Smooth muscle cell (in vitro differentiated cells): ENCODE measurements around the gene METTL13. TPM values are rescaled to one million over a fixed set of nuclear protein-coding genes. Genes with fewer than 3 reads are reported as not detected.

Experiments
- DNase-seq: peaks from one replicate; lab custom pipeline; 2025; ENCODE audit not compliant: unreplicated experiment; lab: John Stamatoyannopoulos, UW
- H2AFZ ChIP-seq: fragments of 200-600 bp; sonication (generic); 2 replicates; pipeline ENCODE4 v1.6.0; 2016; ENCODE audit warnings: antibody characterized with exemption, low read depth, mild to moderate bottlenecking
- H3F3A ChIP-seq: fragments of 200-600 bp; sonication (generic); 2 replicates; pipeline ENCODE4 v1.6.0; 2017; ENCODE audit warnings: antibody characterized with exemption, low read depth
- H3K27ac ChIP-seq: fragments of 200-600 bp; sonication (generic); 2 replicates; pipeline ENCODE4 v1.5.1; 2016; ENCODE audit warnings: low read depth, mild to moderate bottlenecking
- H3K27me3 ChIP-seq: fragments of 200-600 bp; sonication (generic); 2 replicates; pipeline ENCODE4 v1.6.1; 2016; ENCODE audit warnings: low read depth, mild to moderate bottlenecking
- H3K36me3 ChIP-seq: fragments of 200-600 bp; sonication (generic); 2 replicates; pipeline ENCODE4 v1.5.1; 2016; ENCODE audit warnings: low read depth
- H3K4me1 ChIP-seq: fragments of 200-600 bp; sonication (generic); 2 replicates; pipeline ENCODE4 v1.5.1; 2016; ENCODE audit warnings: low read depth
- H3K4me2 ChIP-seq: fragments of 200-600 bp; sonication (generic); 2 replicates; pipeline ENCODE4 v1.6.0; 2016; ENCODE audit warnings: mild to moderate bottlenecking
- H3K4me3 ChIP-seq: fragments of 200-600 bp; sonication (generic); 2 replicates; pipeline ENCODE4 v1.5.1; 2016; ENCODE audit warnings: mild to moderate bottlenecking
- H3K79me2 ChIP-seq: fragments of 200-600 bp; sonication (generic); 2 replicates; pipeline ENCODE4 v1.6.0; 2016; ENCODE audit warnings: low read depth, mild to moderate bottlenecking
- H3K9ac ChIP-seq: fragments of 200-600 bp; sonication (generic); 2 replicates; pipeline ENCODE4 v1.6.0; 2016; ENCODE audit warnings: low read depth
- H3K9me3 ChIP-seq: fragments of 200-600 bp; sonication (generic); replicated peaks from 2 replicates; pipeline ENCODE4 v1.5.1; 2016; ENCODE audit warnings: low read depth
- H4K20me1 ChIP-seq: fragments of 200-600 bp; sonication (generic); 2 replicates; pipeline ENCODE4 v1.6.0; 2016; ENCODE audit warnings: low read depth
- CTCF ChIP-seq: fragments of 200-600 bp; sonication (generic); IDR thresholded peaks from 2 replicates; pipeline ENCODE4 v1.5.1; 2017; ENCODE audit warnings: borderline replicate concordance, mild to moderate bottlenecking, antibody characterized with exemption; ENCODE audit not compliant: insufficient read depth, poor library complexity, severe bottlenecking
- WGBS: methylation state at CpG from one replicate; pipeline ENCODE4 v1.1.7; 2016; ENCODE audit warnings: low lambda C conversion rate; 5-methylcytosine and 5-hydroxymethylcytosine counted together
- polyA plus RNA-seq: library from polyadenylated mRNA; unstranded; fragments of >200 nt; fragmentation: Nextera tagmentation; extraction: Ambion mirVana; gene quantifications from 2 replicates; pipeline ENCODE4 v1.2.1, GENCODE V29; 2016
- total RNA-seq: library from RNA; depleted of rRNA; stranded (reverse); fragments of >200 nt; gene quantifications from 2 replicates; pipeline ENCODE4 v1.2.3, GENCODE V29; 2014

The METTL13 gene
- total and polyA plus RNA-seq, 2 experiments from 2014 or later = 17.5 to 19.2 TPM

GRCh38 chr1:171841050-171841910 lies 59.8 kb downstream of the METTL13 start, which contains the start of gene DNM3:
DNM3 (plus strand) TSS chr1:171841498; CDS start chr1:171841657, 159 bp downstream.
- under 1% methylated on average over 75 of the region's 85 CpGs for WGBS
- Histone ChIP-seq H2AFZ (peak within 1 kb of the TSS; percentile 97), H3K4me3 (peak within 1 kb of the TSS; percentile 82), H3F3A (no peaks in the 10 kb centered on the region), H3K4me1 (peaks cover 3% of the 10 kb centered on the region), H3K9ac (peak within 1 kb of the TSS; percentile 55), H3K79me2 (no peaks in the 10 kb centered on the region), H3K27ac (peak within 1 kb of the TSS; percentile 52), H3K9me3 (no peaks in the 10 kb centered on the region), H4K20me1 (no peaks in the 10 kb centered on the region), H3K36me3 (no peaks in the 10 kb centered on the region), H3K4me2 (peak within 1 kb of the TSS; percentile 89), H3K27me3 (peaks cover 14% of the 10 kb centered on the region)
- peak; percentile 74 for DNase-seq
- no peak for TF ChIP-seq CTCF

DNA sequence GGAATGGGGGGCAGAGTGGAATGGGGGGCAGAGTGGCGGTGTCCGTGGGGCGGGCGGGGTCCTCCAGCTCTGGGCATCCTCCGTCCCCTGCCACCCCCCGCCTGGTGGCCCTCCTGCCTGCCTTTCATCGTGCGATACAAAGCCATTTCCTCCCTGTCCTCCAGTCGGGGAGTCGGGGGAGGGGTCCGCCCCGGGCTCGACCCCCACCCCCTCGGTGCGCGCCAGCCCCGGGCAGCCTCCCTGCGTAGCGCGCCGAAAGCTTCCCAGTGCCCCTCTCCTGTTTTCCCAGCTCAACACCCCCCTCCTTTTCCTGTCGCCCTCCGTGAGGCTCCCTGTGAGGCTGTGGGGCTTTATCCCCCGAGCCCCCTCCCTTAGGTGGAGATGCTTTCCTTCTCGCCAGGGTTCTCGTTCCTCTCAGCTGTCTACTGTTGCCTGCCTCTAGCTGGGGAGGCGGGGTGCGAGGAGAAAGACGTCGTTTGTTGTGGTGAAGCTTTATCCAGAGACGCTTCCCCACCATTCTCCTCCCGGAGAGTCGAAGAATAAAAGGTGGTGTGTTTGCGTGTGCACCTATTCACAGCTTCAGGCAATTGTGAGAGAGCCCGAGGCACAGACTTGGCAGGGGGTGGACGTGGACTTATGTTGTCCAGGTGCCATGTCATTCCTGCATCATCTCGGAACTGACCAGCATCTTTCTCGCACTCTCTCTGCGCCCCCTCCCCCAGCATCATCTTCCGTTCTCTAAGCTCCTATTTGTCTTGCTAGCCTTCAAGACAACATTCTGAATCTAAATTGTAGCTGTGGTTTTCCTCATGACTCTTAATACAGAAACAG lies 60.7 kb downstream of the METTL13 start:
- Histone ChIP-seq H3K27me3 (peaks cover 14% of the 10 kb centered on the region), H3K4me1 (peaks cover 3% of the 10 kb centered on the region), H3K27ac (no peak overlapping the region), H3K4me3 (peak overlapping the region; percentile 82), H3K9ac (no peak overlapping the region), H3F3A (no peaks in the 10 kb centered on the region), H3K79me2 (no peaks in the 10 kb centered on the region), H4K20me1 (no peaks in the 10 kb centered on the region), H3K9me3 (no peaks in the 10 kb centered on the region), H3K36me3 (no peaks in the 10 kb centered on the region), H2AFZ (peak overlapping the region; percentile 97), H3K4me2 (peak overlapping the region; percentile 89)
- WGBS = 1% methylated on average over 30 of the region's 40 CpGs
- no peak for DNase-seq
- TF ChIP-seq CTCF = no peak

- H3K27me3 ChIP-seq = peaks cover 14% of the 10 kb centered on the region
- WGBS = 93% methylated on average over 2 of the region's 2 CpGs
- DNase-seq = no peak
- no peaks in the 10 kb centered on the region for H4K20me1 ChIP-seq
- H3K4me2 ChIP-seq = no peak overlapping the region
- H3K4me1 ChIP-seq = peaks cover 3% of the 10 kb centered on the region
- H3K36me3 ChIP-seq = no peaks in the 10 kb centered on the region
- no peak overlapping the region for H3K9ac ChIP-seq
- H3K4me3 ChIP-seq = no peak overlapping the region
- no peak for TF ChIP-seq CTCF
- no peaks in the 10 kb centered on the region for H3F3A ChIP-seq
- H3K27ac ChIP-seq = no peak overlapping the region
- H3K79me2 ChIP-seq = no peaks in the 10 kb centered on the region
- H3K9me3 ChIP-seq = no peaks in the 10 kb centered on the region
- no peak overlapping the region for H2AFZ ChIP-seq
Observed at GRCh38 chr1:171844381-171844780, 62.9 kb downstream of the METTL13 start.
